CD14-positive monocyte (primary cell): ENCODE data around the gene ZGPAT. TPM values are rescaled to one million over a fixed set of nuclear protein-coding genes. Genes with fewer than 3 reads are reported as not detected.

ENCODE experiments used
- DNase-seq, 3 donors: peaks; one replicate each; pipeline ENCODE4 v3.0.0-alpha.2; 2011 to 2022
- H2AFZ ChIP-seq: 2 replicates; pipeline ENCODE4 v1.6.0; 2012; ENCODE audit warnings: mild to moderate bottlenecking, low read depth, low read length, inconsistent platforms; ENCODE audit not compliant: insufficient read depth, poor library complexity, severe bottlenecking
- H3K27ac ChIP-seq, 2 donors: 1 replicate in 1 of 2; 2 replicates in 1 of 2; pipeline ENCODE4 v1.5.1; 2012 to 2013; ENCODE audit warnings: low read length in 2 of 2, control low read depth in 1 of 2, inconsistent platforms in 1 of 2, low read depth in 1 of 2, mild to moderate bottlenecking in 1 of 2
- H3K27me3 ChIP-seq, 2 donors: one replicate each; pipeline versions ENCODE4 v1.6.0 to v1.6.1; 2011 to 2013; ENCODE audit warnings: low read length in 2 of 2; ENCODE audit not compliant: control insufficient read depth in 2 of 2, insufficient read depth in 2 of 2
- H3K36me3 ChIP-seq, 2 donors: replicated peaks in 1 of 2; 1 replicate in 1 of 2; 2 replicates in 1 of 2; pipeline versions ENCODE4 v1.5.1 to v1.6.1; 2012 to 2013; ENCODE audit warnings: low read length in 2 of 2, control low read depth in 1 of 2, inconsistent platforms in 1 of 2, mild to moderate bottlenecking in 1 of 2; ENCODE audit not compliant: insufficient read depth in 2 of 2, control insufficient read depth in 1 of 2
- H3K4me1 ChIP-seq, 2 donors: 1 replicate in 1 of 2; 2 replicates in 1 of 2; pipeline versions ENCODE4 v1.5.1 to v1.6.1; 2012 to 2013; ENCODE audit warnings: low read length in 2 of 2, control low read depth in 1 of 2, inconsistent platforms in 1 of 2, mild to moderate bottlenecking in 1 of 2, moderate library complexity in 1 of 2; ENCODE audit not compliant: insufficient read depth in 2 of 2, control insufficient read depth in 1 of 2
- H3K4me2 ChIP-seq: replicated peaks from 2 replicates; pipeline ENCODE3; 2012; ENCODE audit warnings: low read length, moderate library complexity, mild to moderate bottlenecking; ENCODE audit not compliant: poor library complexity, severe bottlenecking; ENCODE audit errors: extremely low read depth
- H3K4me3 ChIP-seq, 3 experiments: fragments of 200-600 bp in 1 of 3; sonication (generic) in 1 of 3; replicated peaks in 1 of 3; 1 replicate in 2 of 3; 2 replicates in 1 of 3; pipeline ENCODE4 v1.5.1; 2011 to 2013; ENCODE audit warnings: low read length in 3 of 3, mild to moderate bottlenecking in 3 of 3, control low read depth in 2 of 3, low read depth in 2 of 3, inconsistent platforms in 1 of 3, moderate library complexity in 1 of 3
- H3K79me2 ChIP-seq: 2 replicates; pipeline ENCODE4 v1.6.0; 2012; ENCODE audit warnings: mild to moderate bottlenecking, control low read depth, inconsistent platforms, low read length, moderate library complexity; ENCODE audit not compliant: insufficient read depth
- H3K9ac ChIP-seq: 2 replicates; pipeline ENCODE4 v1.6.0; 2017; ENCODE audit warnings: low read length, mild to moderate bottlenecking; ENCODE audit not compliant: insufficient read depth, poor library complexity, severe bottlenecking
- H3K9me3 ChIP-seq, 2 donors: replicated peaks in 1 of 2; 1 replicate in 1 of 2; 2 replicates in 1 of 2; pipeline versions ENCODE4 v1.5.1 to v1.6.1; 2012 to 2013; ENCODE audit warnings: low read length in 2 of 2, control low read depth in 1 of 2; ENCODE audit not compliant: control insufficient read depth in 1 of 2, insufficient read depth in 1 of 2
- H4K20me1 ChIP-seq: 2 replicates; pipeline ENCODE4 v1.6.0; 2012; ENCODE audit warnings: mild to moderate bottlenecking, low read length, control low read depth, moderate library complexity; ENCODE audit not compliant: insufficient read depth
- H3K27ac Mint-ChIP-seq, 7 donors: one replicate each; pipeline ENCODE4 v1.8.0; 2020; ENCODE audit warnings: mild to moderate bottlenecking in 7 of 7, mixed read lengths in 7 of 7, moderate library complexity in 6 of 7, inconsistent platforms in 2 of 7
- H3K27me3 Mint-ChIP-seq, 3 donors: one replicate each; pipeline ENCODE4 v1.8.0; 2021 to 2022; ENCODE audit warnings: low read depth in 3 of 3, mild to moderate bottlenecking in 3 of 3, mixed read lengths in 3 of 3, moderate library complexity in 3 of 3, inconsistent platforms in 1 of 3
- H3K36me3 Mint-ChIP-seq, 2 donors: one replicate each; pipeline ENCODE4 v1.8.0; 2020; ENCODE audit warnings: mixed read lengths in 2 of 2, inconsistent platforms in 1 of 2, mild to moderate bottlenecking in 1 of 2
- H3K4me1 Mint-ChIP-seq: one replicate; pipeline ENCODE4 v1.8.0; 2020; ENCODE audit warnings: mild to moderate bottlenecking, mixed read lengths
- H3K4me3 Mint-ChIP-seq, 2 donors: one replicate each; pipeline ENCODE4 v1.8.0; 2020; ENCODE audit warnings: mild to moderate bottlenecking in 2 of 2, mixed read lengths in 2 of 2, moderate library complexity in 1 of 2
- H3K9me3 Mint-ChIP-seq, 7 donors: one replicate each; pipeline ENCODE4 v1.8.0; 2020 to 2022; ENCODE audit warnings: mixed read lengths in 7 of 7, mild to moderate bottlenecking in 6 of 7, moderate library complexity in 6 of 7, inconsistent platforms in 2 of 7
- CTCF ChIP-seq: fragments of 200-600 bp; IDR thresholded peaks from one replicate; pipeline ENCODE4 v1.8.0; 2022; ENCODE audit warnings: antibody characterized with exemption, mild to moderate bottlenecking
- WGBS: methylation state at CpG from one replicate; pipeline ENCODE4 v1.1.5; 2013; ENCODE audit warnings: missing lambda C conversion rate; ENCODE audit not compliant: insufficient coverage; 5-methylcytosine and 5-hydroxymethylcytosine counted together
- intact Hi-C, 2 donors: fragments of 100-400 bp; cut with micrococcal nuclease; formaldehyde crosslinking; loops; one replicate each; pipeline versions ENCODE4 v1.15.0 to v1.15.1; 2023
- polyA plus RNA-seq, 3 donors: library from polyadenylated mRNA; depleted of rRNA in 1 of 3; unstranded in 2 of 3; stranded (reverse) in 1 of 3; fragments of 300-500 nt in 2 of 3; fragments of >200 nt in 1 of 3; fragmentation: Illumina TruSeq in 2 of 3; gene quantifications; 1 replicate in 2 of 3; 2 replicates in 1 of 3; pipeline ENCODE4 v1.2.3, GENCODE V29; 2012 to 2021

Gene ZGPAT
- polyA plus RNA-seq, 3 donors = 24.2 to 58.6 (median 28.3) TPM

DNA sequence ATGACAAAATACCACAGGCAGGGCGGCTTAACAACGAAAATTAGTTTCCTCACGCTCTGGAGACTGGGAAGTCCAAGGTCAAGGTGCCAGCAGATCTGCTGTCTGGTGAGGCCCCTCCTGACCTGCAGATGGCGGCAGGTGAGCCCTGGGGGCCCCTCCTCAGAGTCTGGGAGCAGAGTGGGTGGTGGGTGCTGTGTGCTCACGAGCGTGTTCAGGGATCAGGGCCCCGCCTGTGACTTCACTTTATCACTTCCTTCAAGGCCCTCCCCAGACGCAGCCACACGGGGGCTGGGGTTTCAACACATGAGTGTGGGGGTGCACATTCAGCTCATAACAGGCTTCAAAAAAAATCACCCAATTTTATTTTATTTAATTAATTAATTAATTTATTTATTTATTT, 71.0 kb downstream of the ZGPAT start:
- DNase-seq = no peak
- Histone ChIP-seq H3K9ac (no peak overlapping the region), H2AFZ (no peak overlapping the region), H3K4me3 (no peak overlapping the region), H3K27me3 (no peaks in the 10 kb centered on the region), H3K79me2 (no peaks in the 10 kb centered on the region), H3K4me2 (no peak overlapping the region), H3K27ac (no peak overlapping the region), H3K36me3 (no peaks in the 10 kb centered on the region), H4K20me1 (peaks cover 3% of the 10 kb centered on the region), H3K4me1 (no peaks in the 10 kb centered on the region), H3K9me3 (no peaks in the 10 kb centered on the region)
- H3K4me1 Mint-ChIP-seq = no peaks in the 10 kb centered on the region
- H3K27me3 Mint-ChIP-seq = peaks cover 7 to 17% (median 13%) of the 10 kb centered on the region in 3 donors
- no peak overlapping the region for H3K27ac Mint-ChIP-seq
- intact Hi-C loops = no loop called here
- H3K4me3 Mint-ChIP-seq = no peak overlapping the region
- peaks cover 0 to 2% (median 0%) of the 10 kb centered on the region in 7 donors for H3K9me3 Mint-ChIP-seq
- no peak for TF ChIP-seq CTCF
- no CpG with 5 or more reads among the region's 9 CpGs for WGBS
- no peaks in the 10 kb centered on the region for H3K36me3 Mint-ChIP-seq

DNA sequence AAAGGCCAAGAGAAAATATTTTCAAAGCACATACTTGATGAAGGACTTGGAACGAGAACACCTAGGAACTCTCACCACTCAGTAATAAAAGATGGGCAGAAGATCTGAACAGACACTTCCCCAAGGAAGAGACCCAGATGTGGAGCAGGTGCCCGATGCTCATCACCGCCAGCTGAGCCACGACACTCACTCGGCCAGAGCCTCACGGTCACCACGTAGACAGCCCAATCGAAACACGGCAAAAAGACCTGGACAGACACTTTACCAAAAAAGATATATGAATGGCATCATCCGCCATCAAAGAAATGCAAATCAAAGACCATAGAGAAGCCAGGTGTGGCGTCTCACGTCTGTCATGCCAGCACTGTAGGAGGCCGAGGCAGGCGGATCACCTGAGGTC, 73.3 kb downstream of the ZGPAT start:
- Mint-ChIP-seq H3K4me1 (no peaks in the 10 kb centered on the region), H3K9me3 (peaks cover 0 to 2% (median 0%) of the 10 kb centered on the region in 7 donors), H3K27me3 (peaks cover 1 to 4% (median 2%) of the 10 kb centered on the region in 3 donors), H3K36me3 (no peaks in the 10 kb centered on the region), H3K27ac (no peak overlapping the region), H3K4me3 (no peak overlapping the region)
- no peaks in the 10 kb centered on the region for H3K79me2 ChIP-seq
- H3K4me2 ChIP-seq = no peak overlapping the region
- WGBS = 96% methylated on average over 14 of the region's 14 CpGs
- H3K27me3 ChIP-seq = no peaks in the 10 kb centered on the region
- no peaks in the 10 kb centered on the region for H3K36me3 ChIP-seq
- no peaks in the 10 kb centered on the region for H3K9me3 ChIP-seq
- H3K27ac ChIP-seq = no peak overlapping the region
- TF ChIP-seq CTCF = no peak
- no peak overlapping the region for H3K4me3 ChIP-seq
- peaks cover 3% of the 10 kb centered on the region for H4K20me1 ChIP-seq
- H3K4me1 ChIP-seq = peaks cover 0 to under 1% of the 10 kb centered on the region in 2 donors
- intact Hi-C loops = no loop called here
- no peak overlapping the region for H2AFZ ChIP-seq
- DNase-seq = no peak
- H3K9ac ChIP-seq = no peak overlapping the region
